CD4-positive, alpha-beta T cell treated with Interleukin-17A for 1 hour (primary cell): ENCODE data around the gene CD19.
A peak's percentile ranks its signal among the peaks of the same experiment; 100 is the strongest.
"Not testable (repeated sequence)": the region's sequence is repeated elsewhere in the genome, so short reads cannot be mapped to it uniquely, and the experiment has no call there.

Experiments used
- DNase-seq: peaks from one replicate; pipeline ENCODE4 v3.0.0-alpha.2; 2020

CD19 gene

DNA sequence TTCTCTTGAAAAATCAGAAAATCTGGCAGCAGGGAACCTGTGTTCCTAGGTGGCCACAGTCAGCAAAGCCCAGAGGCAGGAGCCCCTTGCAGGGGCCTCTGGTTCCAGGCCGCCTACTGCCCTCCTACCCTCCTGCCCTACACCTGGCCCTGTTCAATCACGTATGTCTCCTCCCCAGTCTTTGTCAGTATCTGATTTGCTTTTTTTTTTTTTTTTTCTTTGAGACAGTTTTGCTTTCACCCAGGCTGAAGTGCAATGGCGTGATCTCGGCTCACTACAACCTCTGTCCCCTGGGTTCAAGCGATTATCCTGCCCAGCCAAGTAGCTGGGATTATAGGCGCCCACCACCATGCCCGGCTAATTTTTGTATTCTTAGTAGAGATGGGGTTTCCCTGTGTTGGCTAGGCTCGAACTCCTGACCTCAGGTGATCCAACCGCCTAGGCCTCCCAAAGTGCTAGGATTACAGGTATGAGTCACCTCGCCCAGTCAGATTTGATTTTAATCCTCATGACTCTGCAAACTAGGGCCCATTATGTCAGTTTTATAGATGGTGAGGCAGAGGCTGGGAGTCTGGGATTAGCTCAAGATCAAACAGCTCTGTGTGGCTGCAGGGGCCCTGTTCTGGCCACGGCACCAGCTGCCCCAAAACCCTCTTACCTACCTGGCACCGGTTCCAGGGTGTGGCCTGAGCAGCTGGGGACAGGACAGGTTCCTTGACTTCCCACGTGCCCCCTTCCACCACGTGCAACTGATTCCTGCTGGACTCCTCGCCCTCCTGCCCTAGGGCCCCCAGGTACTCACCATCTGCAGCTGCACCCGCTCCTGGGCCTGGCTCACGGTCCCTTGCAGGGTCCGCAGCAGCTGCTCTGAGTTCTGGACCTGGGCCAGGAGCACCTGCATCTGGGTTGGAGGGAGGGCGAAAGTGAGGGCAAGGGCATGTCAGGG lies 21.4 kb upstream of the CD19 start:
- DNase-seq = no peak

DNA sequence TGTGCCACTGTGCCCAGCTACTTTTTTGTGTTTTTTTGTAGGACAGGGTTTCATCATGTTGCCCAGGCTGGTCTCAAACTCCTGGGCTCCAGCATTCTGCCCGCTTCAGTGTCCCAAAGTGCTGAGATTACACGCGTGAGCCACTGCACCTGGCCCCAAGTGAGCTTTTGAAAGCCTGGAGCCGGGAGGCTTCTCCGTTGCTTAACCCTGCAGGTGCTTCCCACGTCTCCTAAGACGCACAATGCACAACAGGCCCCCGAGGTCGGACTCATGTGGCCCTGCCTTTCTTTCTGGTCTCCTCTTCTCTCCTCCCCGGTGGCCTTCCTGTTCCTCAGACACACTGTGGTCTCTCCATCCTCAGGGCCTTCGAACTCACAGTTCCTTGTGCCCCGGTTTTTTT lies 19.2 kb upstream of the CD19 start:
- no peak for DNase-seq

DNA sequence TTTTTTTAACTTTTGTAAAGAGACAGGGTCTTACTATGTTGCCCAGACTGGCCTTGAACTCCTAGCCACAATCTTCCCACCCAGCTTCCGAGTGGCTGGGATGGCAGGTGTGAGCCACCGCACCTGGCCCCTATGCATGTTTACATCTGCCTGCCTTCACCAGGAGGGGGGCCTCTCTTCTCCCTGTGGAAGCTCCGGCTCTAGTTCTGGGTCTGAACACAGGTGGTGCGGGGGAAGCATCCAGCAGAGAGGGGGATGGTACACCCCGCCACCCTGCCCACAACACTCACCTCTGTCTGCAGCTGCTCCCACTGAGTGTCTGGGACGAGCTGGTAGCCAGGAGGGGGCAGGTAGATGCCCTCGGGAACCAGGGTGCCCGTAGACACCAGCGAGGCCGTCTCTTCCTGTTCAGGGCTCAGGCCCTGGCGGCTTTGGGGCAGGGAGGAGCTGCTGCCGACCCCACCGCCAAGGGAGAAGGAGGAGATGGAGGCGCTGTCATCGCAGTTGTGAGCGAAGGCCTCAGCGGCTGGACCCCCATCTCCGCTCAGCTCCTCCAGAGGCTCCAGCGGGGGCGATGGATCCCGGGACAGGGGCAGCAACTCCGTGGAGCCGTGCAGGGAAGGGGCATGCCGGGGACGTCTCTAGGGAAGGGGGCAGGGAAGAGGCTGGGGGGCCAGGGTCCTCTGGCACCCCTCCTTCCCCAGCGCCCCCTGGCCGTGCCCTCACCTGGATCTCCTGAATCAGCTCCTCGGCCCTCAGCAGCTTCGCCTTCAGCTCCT lies 17.6 kb upstream of the CD19 start:
- no peak for DNase-seq

DNA sequence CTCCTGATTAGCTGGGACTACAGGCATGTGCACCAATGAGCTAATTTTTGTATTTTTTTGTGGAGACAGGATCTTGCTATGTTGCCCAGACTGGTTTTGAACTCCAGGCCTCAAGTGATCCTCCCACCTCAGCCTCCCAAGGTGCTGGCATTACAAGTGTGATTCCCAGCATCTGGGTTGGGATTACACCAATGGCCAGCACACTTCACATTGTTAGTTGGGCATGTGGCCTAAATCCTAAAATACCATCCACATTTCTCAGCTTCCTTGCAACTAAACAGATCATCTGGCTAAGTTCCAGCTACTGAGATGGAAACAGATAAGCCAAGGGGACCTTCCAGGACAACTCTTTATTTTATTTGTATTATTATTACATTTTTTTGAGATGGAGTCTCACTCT lies 16.6 kb upstream of the CD19 start:
- DNase-seq = no peak

DNA sequence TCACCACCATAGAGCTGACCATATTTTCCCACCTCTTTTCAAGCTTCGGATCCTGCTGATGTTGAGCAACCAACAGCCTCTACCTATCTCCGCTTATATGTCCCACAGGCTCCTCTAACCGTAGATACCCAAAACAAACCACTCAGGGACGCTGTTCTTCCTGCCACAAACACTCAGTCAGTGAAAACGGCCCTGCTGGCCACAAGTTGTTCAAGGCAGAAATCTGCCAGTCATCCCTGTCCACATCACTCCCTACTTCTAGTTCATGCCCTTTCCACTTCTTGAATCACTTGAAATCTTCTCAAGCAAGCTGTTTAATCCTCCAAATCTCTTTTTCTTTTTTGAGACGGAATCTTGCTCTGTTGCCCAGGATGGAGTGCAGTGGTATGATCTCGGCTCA lies 14.7 kb upstream of the CD19 start:
- no peak for DNase-seq

DNA sequence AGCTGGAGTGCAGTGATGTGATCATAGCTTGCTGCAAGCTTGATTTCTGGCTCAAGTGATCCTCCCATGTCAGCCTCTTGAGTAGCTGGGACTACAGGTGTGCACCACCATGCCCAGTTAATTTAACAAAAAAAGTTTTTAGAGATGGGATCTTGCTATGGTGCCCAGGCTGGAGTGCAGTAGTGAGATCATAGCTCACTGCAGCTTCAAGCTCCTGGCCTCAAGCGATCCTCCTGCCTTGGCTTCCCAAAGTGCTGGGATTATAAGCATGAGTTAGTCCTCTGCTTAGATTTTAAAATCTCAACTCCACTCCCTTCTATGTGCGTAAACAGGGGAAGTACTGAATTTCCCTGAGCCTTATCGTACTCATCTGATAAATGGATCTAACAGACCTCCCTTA lies 13.1 kb upstream of the CD19 start:
- DNase-seq = no peak

GRCh38 chr16:28923231-28923587 lies 8.6 kb upstream of the CD19 start:
- DNase-seq = no peak

GRCh38 chr16:28923652-28924398 lies 7.9 kb upstream of the CD19 start:
- DNase-seq = no peak

DNA sequence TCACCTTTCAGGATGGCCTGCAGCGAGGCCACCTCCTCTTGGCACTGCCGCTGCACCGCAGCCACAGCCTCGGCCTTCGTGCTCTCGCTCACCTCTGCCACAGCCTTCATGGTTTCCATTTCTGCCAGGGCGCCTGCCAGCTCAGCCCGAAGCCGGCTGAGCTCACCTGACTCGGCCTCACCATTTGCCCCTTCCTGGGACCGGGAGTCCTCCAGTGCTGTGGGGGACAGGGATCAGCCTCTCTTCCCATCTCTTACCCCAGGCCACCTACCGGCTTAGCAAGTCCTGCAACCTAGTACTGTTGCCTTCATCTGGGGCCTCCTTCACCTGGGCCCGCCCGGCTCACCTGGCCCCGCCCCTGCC lies 7.4 kb upstream of the CD19 start:
- DNase-seq = no peak

DNA sequence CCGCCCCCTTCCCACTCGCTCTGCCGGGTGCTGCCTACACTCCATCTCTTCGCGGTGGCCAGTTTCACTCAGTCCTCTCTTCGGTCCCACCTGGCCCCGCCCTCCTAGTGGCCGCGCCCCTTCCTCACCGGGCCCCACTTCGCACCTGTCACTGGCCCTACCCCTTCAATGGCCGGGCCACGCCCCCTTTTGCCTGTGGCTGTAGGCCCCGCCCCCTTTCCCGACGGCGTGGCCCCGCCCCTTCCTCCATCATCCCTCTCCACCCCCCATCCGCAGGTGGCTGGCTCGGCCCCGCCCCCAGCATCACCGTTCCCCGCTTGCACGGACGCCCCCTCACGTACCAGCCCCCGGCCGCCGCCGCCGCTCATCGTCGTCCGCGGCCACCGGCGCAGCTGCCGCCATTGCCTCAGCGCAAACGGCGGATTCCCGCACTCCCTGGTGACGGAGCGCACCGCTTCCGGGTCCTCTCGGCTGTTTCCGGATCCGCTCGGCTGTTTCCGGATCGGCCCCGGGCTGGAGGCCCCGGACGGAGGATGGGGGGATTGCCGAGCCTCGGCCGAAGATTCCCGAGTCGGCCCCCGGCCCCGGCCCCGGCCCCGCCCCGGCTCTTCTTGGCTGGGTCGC lies 6.9 kb upstream of the CD19 start, which contains the start of gene RABEP2:
TSS of gene RABEP2 (minus strand) at position 477 of the 624 bp plus-strand sequence. CDS start at position 402, 75 bp downstream.
- DNase-seq = peak; percentile 95

GRCh38 chr16:28925386-28926228 lies 6.2 kb upstream of the CD19 start:
- DNase-seq = peak; percentile 85

GRCh38 chr16:28926284-28926683 lies 5.5 kb upstream of the CD19 start:
- DNase-seq = not testable (repeated sequence)

DNA sequence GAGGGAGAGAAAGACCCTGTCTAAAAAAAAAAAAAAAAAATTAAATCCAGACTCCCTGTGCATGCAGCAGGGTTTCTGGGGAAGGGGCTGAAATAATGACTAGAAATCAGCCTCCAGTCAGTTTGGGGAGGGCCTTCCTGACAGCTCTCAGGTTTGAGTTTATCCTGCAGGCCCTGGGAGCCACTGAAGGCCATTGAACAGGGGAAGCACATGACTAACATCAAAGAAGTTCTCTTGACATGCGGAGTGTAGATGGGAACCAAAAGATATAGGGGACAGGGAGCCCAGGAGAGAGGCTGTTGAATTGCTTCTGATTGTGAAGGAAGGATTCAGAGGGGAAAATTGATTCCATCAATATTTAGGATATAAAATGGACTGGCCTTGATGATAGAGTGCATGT lies 4.0 kb upstream of the CD19 start:
- no peak for DNase-seq

- no peak for DNase-seq
Measured at GRCh38 chr16:28930203-28930602, 1.6 kb upstream of the CD19 start.

DNA sequence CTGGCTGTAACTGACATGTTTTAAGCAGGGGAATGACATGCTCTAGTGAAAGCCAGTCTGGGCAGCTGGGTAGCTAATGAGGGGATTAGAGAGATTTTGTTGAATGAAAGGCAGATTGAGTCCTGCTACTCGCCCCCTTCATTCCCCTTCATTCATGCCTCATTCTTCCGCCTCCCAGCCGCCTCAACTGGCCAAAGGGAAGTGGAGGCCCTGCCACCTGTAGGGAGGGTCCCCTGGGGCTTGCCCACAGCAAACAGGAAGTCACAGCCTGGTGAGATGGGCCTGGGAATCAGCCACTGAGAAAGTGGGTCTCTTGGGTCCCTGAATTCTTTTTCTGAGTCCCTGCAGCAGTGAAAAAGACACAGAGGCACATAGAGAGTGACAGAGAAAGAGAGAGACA lies 1.1 kb upstream of the CD19 start:
- no peak for DNase-seq

- no peak for DNase-seq
Measured at GRCh38 chr16:28932339-28933141, 769 bp downstream of the CD19 start.

GRCh38 chr16:28933171-28933570 lies 1.4 kb downstream of the CD19 start:
- DNase-seq = no peak

DNA sequence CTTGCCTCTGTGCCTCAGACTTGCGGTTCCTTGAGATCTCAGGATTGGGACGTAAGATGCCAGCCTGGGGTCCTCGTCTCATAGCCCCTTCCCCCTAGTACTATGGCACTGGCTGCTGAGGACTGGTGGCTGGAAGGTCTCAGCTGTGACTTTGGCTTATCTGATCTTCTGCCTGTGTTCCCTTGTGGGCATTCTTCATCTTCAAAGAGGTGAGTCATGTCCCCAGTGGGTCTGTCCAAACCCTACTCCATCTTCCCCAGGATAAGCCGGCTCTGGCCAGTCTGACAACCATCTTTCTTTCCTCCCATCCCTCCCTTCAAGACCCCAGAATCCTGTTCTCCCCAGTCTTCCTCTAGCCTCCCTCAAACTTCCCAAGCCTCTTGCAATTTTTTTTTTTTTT lies 3.6 kb downstream of the CD19 start:
- no peak for DNase-seq

GRCh38 chr16:28935924-28936783 lies 4.4 kb downstream of the CD19 start:
- DNase-seq = peak; percentile 90

GRCh38 chr16:28936784-28937155 lies 5.0 kb downstream of the CD19 start:
- DNase-seq = no peak
